Endothelial cell of umbilical vein (primary cell): ENCODE results near the gene FSTL3. TPM values are rescaled to one million over a fixed set of nuclear protein-coding genes. Genes with fewer than 3 reads are reported as not detected.

Experiments used
- BruUV-seq: library from RNA; stranded (reverse); fragments of 400-500 nt; replicated peaks from 2 replicates; lab custom pipeline; 2021; lab: Mats Ljungman, UMichigan
- CTCF ChIA-PET: fragments of 300-600, 350-600 bp; sonication (Branson Sonifier 250); formaldehyde crosslinking; loops from one replicate; lab custom pipeline; 2021; ENCODE audit warnings: antibody characterized with exemption, inconsistent platforms; lab: Charles Lee
- POLR2A ChIA-PET: fragments of 300-600, 350-600 bp; sonication (Branson Sonifier 250); formaldehyde crosslinking; loops from one replicate; lab custom pipeline; 2021; ENCODE audit warnings: antibody characterized with exemption, inconsistent platforms; lab: Charles Lee
- DNase-seq: peaks from one replicate; pipeline ENCODE4 v3.0.0-alpha.2; 2011; ENCODE audit warnings: low read depth, low spot score
- FAIRE-seq: peaks from 2 replicates; lab custom pipeline; 2011; peaks lifted over from hg19 to GRCh38; lab: Jason Lieb, UNC
- H2AFZ ChIP-seq: 2 replicates; pipeline ENCODE4 v1.6.0; 2012; ENCODE audit warnings: low read depth, low read length, control low read depth, inconsistent platforms
- H3K27ac ChIP-seq: 2 replicates; pipeline ENCODE4 v1.5.1; 2011; ENCODE audit warnings: low read depth, mild to moderate bottlenecking, control low read depth, low read length, moderate library complexity; ENCODE audit not compliant: insufficient read depth
- H3K27me3 ChIP-seq, 2 experiments: 2 replicates each; pipeline versions ENCODE4 v1.6.0 to v1.6.1; 2011; ENCODE audit warnings: low read length in 2 of 2, mixed read lengths in 1 of 2; ENCODE audit not compliant: control insufficient read depth in 2 of 2, insufficient read depth in 2 of 2
- H3K36me3 ChIP-seq, 2 experiments: 2 replicates in 1 of 2; 3 replicates in 1 of 2; pipeline ENCODE4 v1.5.1; 2011; ENCODE audit warnings: low read length in 2 of 2, mild to moderate bottlenecking in 1 of 2, moderate library complexity in 1 of 2; ENCODE audit not compliant: control insufficient read depth in 2 of 2, insufficient read depth in 2 of 2; ENCODE audit errors: extremely low read depth in 1 of 2
- H3K4me1 ChIP-seq: 3 replicates; pipeline ENCODE4 v1.5.1; 2011; ENCODE audit warnings: mild to moderate bottlenecking, low read length; ENCODE audit not compliant: control insufficient read depth, insufficient read depth; ENCODE audit errors: extremely low read depth
- H3K4me2 ChIP-seq: 2 replicates; pipeline ENCODE4 v1.6.1; 2011; ENCODE audit warnings: low read length, control low read depth, mixed read lengths; ENCODE audit not compliant: insufficient read depth
- H3K4me3 ChIP-seq, 3 experiments: fragments of 200-600 bp in 1 of 3; sonication (generic), shearing (Covaris generic) in 1 of 3; replicated peaks in 1 of 3; 2 replicates each; pipeline ENCODE4 v1.5.1; 2011 to 2016; ENCODE audit warnings: control low read depth in 3 of 3, low read length in 3 of 3, mild to moderate bottlenecking in 2 of 3, inconsistent platforms in 1 of 3, low read depth in 1 of 3, moderate library complexity in 1 of 3; ENCODE audit not compliant: insufficient read depth in 1 of 3
- H3K79me2 ChIP-seq: 2 replicates; pipeline ENCODE4 v1.6.0; 2012; ENCODE audit warnings: low read length, inconsistent platforms; ENCODE audit not compliant: control insufficient read depth, insufficient read depth
- H3K9ac ChIP-seq: replicated peaks from 2 replicates; pipeline ENCODE3; 2011; ENCODE audit warnings: low read length, control low read depth; ENCODE audit not compliant: insufficient read depth; ENCODE audit errors: extremely low read depth
- H3K9me1 ChIP-seq: replicated peaks from 3 replicates; pipeline ENCODE4 v1.6.0; 2011; ENCODE audit warnings: mild to moderate bottlenecking, low read length; ENCODE audit not compliant: control insufficient read depth, insufficient read depth; ENCODE audit errors: extremely low read depth
- H3K9me3 ChIP-seq: replicated peaks from 2 replicates; pipeline ENCODE4 v1.5.1; 2012; ENCODE audit warnings: low read length, inconsistent platforms; ENCODE audit not compliant: control insufficient read depth, insufficient read depth
- H4K20me1 ChIP-seq: replicated peaks from 2 replicates; pipeline ENCODE3; 2011; ENCODE audit warnings: mild to moderate bottlenecking, low read length; ENCODE audit not compliant: control insufficient read depth, insufficient read depth; ENCODE audit errors: extremely low read depth
- EZH2 ChIP-seq: IDR thresholded peaks from 2 replicates; pipeline ENCODE4 v1.6.1; 2012; ENCODE audit warnings: borderline replicate concordance, low read depth, mild to moderate bottlenecking, moderate library complexity, low read length, inconsistent platforms; ENCODE audit not compliant: severe bottlenecking
- FOS ChIP-seq: IDR thresholded peaks from 2 replicates; pipeline ENCODE4 v1.6.1; 2011; ENCODE audit warnings: mild to moderate bottlenecking, low read length, moderate library complexity, borderline replicate concordance; ENCODE audit not compliant: insufficient read depth
- GATA2 ChIP-seq: IDR thresholded peaks from 2 replicates; pipeline ENCODE4 v1.7.0; 2011; ENCODE audit warnings: low read depth, mild to moderate bottlenecking, moderate library complexity, mixed read lengths, low read length; ENCODE audit not compliant: insufficient read length, insufficient read depth
- JUN ChIP-seq: IDR thresholded peaks from 2 replicates; pipeline ENCODE4 v1.6.1; 2011; ENCODE audit warnings: borderline replicate concordance, low read depth; ENCODE audit not compliant: insufficient read length, insufficient read depth
- MYC ChIP-seq: IDR thresholded peaks from one replicate; pipeline ENCODE4 v1.6.1; 2011; ENCODE audit warnings: mild to moderate bottlenecking, low read depth, low read length
- POLR2A ChIP-seq: IDR thresholded peaks from 2 replicates; pipeline ENCODE4 v1.6.1; 2012; ENCODE audit warnings: low read depth, mild to moderate bottlenecking, control low read depth, low read length
- POLR2AphosphoS5 ChIP-seq: IDR thresholded peaks from 2 replicates; pipeline ENCODE4 v1.6.1; 2012; ENCODE audit warnings: low read depth, mild to moderate bottlenecking, control low read depth, low read length, moderate library complexity; ENCODE audit not compliant: insufficient read depth
- dilution Hi-C: fragments of 300-500 bp; cut with MboI; formaldehyde crosslinking; loops from one replicate; pipeline ENCODE4 v1.15.0; 2019; ENCODE audit warnings: low sequenced_read_pairs; ENCODE audit not compliant: extremely low pct_ligation_motif_present
- intact Hi-C: fragments of 100-400 bp; cut with micrococcal nuclease; formaldehyde crosslinking; loops from one replicate; pipeline ENCODE4 v1.10.0; 2022
- polyA plus RNA-seq, 4 experiments: library from polyadenylated mRNA; depleted of rRNA in 3 of 4; stranded (reverse) in 3 of 4; unstranded in 1 of 4; fragments of >200 nt; gene quantifications; 2 replicates each; pipeline versions ENCODE4 v1.2.1 to v1.2.3, GENCODE V29; 2011 to 2012; ENCODE audit warnings: missing spikeins in 1 of 4
- total RNA-seq: library from RNA; stranded (reverse); gene quantifications from 2 replicates; pipeline ENCODE4 v1.2.3, GENCODE V29; 2021
- TF ChIP-seq, protein P1 (sequence below): IDR thresholded peaks from 2 replicates; pipeline ENCODE4 v1.6.1; 2011; ENCODE audit not compliant: insufficient read depth, insufficient read length
- TF ChIP-seq, protein P2 (sequence below), 2 donors: IDR thresholded peaks; 1 replicate in 1 of 2; 2 replicates in 1 of 2; pipeline ENCODE4 v1.5.1; 2011; ENCODE audit warnings: low read length in 2 of 2, mild to moderate bottlenecking in 2 of 2, moderate library complexity in 2 of 2, control low read depth in 1 of 2, inconsistent platforms in 1 of 2, low read depth in 1 of 2; ENCODE audit not compliant: insufficient read depth in 1 of 2; ENCODE audit errors: extremely low read depth in 1 of 2

FSTL3 gene
- total and polyA plus RNA-seq, 2 donors (not counting 3 experiments of a cell fraction or from before 2014, with no cell fraction given) = 19.9 to 45.2 TPM

DNA sequence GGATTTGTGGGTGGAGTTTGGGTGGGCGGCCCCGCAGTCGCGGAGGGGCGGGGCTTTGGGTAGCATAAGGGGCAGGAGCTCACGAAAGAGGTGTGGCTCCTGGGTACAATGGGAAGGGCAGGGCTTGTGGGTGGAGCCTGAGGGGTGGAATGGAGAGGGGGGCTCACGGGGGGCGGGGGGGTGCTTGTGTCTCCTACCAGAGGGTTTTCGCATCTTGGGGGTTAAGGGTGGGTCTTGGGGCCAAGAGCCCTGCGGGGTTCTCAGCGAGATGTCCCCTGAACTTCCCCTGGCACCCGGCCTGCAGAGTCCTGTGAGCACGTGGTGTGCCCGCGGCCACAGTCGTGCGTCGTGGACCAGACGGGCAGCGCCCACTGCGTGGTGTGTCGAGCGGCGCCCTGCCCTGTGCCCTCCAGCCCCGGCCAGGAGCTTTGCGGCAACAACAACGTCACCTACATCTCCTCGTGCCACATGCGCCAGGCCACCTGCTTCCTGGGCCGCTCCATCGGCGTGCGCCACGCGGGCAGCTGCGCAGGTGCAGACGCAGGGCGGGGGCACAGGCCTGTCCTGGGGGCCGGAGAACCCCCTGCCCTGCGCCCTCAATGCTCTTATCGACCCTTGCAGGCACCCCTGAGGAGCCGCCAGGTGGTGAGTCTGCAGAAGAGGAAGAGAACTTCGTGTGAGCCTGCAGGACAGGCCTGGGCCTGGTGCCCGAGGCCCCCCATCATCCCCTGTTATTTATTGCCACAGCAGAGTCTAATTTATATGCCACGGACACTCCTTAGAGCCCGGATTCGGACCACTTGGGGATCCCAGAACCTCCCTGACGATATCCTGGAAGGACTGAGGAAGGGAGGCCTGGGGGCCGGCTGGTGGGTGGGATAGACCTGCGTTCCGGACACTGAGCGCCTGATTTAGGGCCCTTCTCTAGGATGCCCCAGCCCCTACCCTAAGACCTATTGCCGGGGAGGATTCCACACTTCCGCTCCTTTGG lies 5.1 kb downstream of the FSTL3 start:
- CTCF ChIA-PET = interaction anchor here (1.2 to 2.5 kb wide), 8 partner anchors 12 to 97 kb away, joined by 3 to 12 read pairs (median 6); no protein-coding TSS in a partner anchor
- H3K4me3 ChIP-seq = peak overlapping the region in 1 of 3 experiments; percentile 40
- dilution Hi-C loops (no loop called here), intact Hi-C loops (no loop called here)
- no peaks in the 10 kb centered on the region for H4K20me1 ChIP-seq
- no peak overlapping the region for H3K4me2 ChIP-seq
- no TSS peak for BruUV-seq
- H3K9me1 ChIP-seq = no peaks in the 10 kb centered on the region
- POLR2A ChIA-PET = no interaction called here
- peaks cover 16% of the 10 kb centered on the region for H3K4me1 ChIP-seq
- no peaks in the 10 kb centered on the region for H3K27me3 ChIP-seq
- H3K27ac ChIP-seq = peak overlapping the region; percentile 77
- no peak overlapping the region for H3K9ac ChIP-seq
- no peak overlapping the region for H2AFZ ChIP-seq
- H3K9me3 ChIP-seq = no peaks in the 10 kb centered on the region
- H3K36me3 ChIP-seq = no peaks in the 10 kb centered on the region
- H3K79me2 ChIP-seq = peaks cover 12% of the 10 kb centered on the region
- FAIRE-seq (no peak), DNase-seq (no peak)
- TF ChIP-seq JUN = no peak
- TF ChIP-seq, protein P1, sequence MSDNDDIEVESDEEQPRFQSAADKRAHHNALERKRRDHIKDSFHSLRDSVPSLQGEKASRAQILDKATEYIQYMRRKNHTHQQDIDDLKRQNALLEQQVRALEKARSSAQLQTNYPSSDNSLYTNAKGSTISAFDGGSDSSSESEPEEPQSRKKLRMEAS = peak; percentile 16

DNA sequence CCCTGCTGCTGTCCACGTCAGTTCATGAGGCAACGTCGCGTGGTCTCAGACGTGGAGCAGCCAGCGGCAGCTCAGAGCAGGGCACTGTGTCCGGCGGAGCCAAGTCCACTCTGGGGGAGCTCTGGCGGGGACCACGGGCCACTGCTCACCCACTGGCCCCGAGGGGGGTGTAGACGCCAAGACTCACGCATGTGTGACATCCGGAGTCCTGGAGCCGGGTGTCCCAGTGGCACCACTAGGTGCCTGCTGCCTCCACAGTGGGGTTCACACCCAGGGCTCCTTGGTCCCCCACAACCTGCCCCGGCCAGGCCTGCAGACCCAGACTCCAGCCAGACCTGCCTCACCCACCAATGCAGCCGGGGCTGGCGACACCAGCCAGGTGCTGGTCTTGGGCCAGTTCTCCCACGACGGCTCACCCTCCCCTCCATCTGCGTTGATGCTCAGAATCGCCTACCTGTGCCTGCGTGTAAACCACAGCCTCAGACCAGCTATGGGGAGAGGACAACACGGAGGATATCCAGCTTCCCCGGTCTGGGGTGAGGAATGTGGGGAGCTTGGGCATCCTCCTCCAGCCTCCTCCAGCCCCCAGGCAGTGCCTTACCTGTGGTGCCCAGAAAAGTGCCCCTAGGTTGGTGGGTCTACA lies 6.6 kb downstream of the FSTL3 start:
- Histone ChIP-seq H3K9me1 (no peaks in the 10 kb centered on the region), H3K36me3 (no peaks in the 10 kb centered on the region), H4K20me1 (no peaks in the 10 kb centered on the region), H3K4me2 (no peak overlapping the region), H3K79me2 (peaks cover 10% of the 10 kb centered on the region), H3K27ac (no peak overlapping the region), H2AFZ (no peak overlapping the region), H3K4me3 (no peak overlapping the region), H3K9me3 (no peaks in the 10 kb centered on the region), H3K4me1 (peaks cover 10% of the 10 kb centered on the region), H3K27me3 (no peaks in the 10 kb centered on the region), H3K9ac (no peak overlapping the region)
- TF ChIP-seq, protein P2, sequence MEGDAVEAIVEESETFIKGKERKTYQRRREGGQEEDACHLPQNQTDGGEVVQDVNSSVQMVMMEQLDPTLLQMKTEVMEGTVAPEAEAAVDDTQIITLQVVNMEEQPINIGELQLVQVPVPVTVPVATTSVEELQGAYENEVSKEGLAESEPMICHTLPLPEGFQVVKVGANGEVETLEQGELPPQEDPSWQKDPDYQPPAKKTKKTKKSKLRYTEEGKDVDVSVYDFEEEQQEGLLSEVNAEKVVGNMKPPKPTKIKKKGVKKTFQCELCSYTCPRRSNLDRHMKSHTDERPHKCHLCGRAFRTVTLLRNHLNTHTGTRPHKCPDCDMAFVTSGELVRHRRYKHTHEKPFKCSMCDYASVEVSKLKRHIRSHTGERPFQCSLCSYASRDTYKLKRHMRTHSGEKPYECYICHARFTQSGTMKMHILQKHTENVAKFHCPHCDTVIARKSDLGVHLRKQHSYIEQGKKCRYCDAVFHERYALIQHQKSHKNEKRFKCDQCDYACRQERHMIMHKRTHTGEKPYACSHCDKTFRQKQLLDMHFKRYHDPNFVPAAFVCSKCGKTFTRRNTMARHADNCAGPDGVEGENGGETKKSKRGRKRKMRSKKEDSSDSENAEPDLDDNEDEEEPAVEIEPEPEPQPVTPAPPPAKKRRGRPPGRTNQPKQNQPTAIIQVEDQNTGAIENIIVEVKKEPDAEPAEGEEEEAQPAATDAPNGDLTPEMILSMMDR (IDR thresholded peaks at IDR 0.05; ENCODE audit: extremely low read depth in 1 of 2, insufficient read depth in 1 of 2, low read depth in 1 of 2, low read length in 2 of 2) = no peak
- no peak for TF ChIP-seq EZH2
- no peak for TF ChIP-seq MYC
- no peak for TF ChIP-seq JUN
- no peak for TF ChIP-seq POLR2AphosphoS5
- TF ChIP-seq, protein P1 = no peak
- TF ChIP-seq GATA2 = no peak
- TF ChIP-seq FOS = no peak
- no peak for TF ChIP-seq POLR2A
- intact Hi-C loops (no loop called here), dilution Hi-C loops (no loop called here)
- ChIA-PET POLR2A (no interaction called here), CTCF (interaction anchor here (1.0 to 1.5 kb wide), 2 partner anchors 12 to 51 kb away, joined by 5 to 7 read pairs; partner anchors contain the start of gene PRSS57)
- FAIRE-seq (no peak), DNase-seq (no peak)
- no TSS peak for BruUV-seq
